Tibial nerve (tissue), 4 donors: ENCODE measurements around the gene ERF. TPM values are rescaled to one million over a fixed set of nuclear protein-coding genes. Genes with fewer than 3 reads are reported as not detected.
"Not testable (repeated sequence)": the region's sequence is repeated elsewhere in the genome, so short reads cannot be mapped to it uniquely, and the experiment has no call there.

Experiments used
- DNase-seq, 2 donors: peaks; one replicate each; pipeline ENCODE4 v3.0.0-alpha.2; 2019; ENCODE audit warnings: low spot score in 2 of 2
- H3K27ac ChIP-seq, 4 donors: fragments of 200-600 bp; sonication (generic) in 3 of 4; one replicate each; pipeline ENCODE4 v1.5.1; 2017 to 2019; ENCODE audit warnings: mild to moderate bottlenecking in 1 of 4
- H3K27me3 ChIP-seq, 2 donors: fragments of 200-600 bp; sonication (generic) in 1 of 2; one replicate each; pipeline versions ENCODE4 v1.5.1 to v1.6.0; 2017 to 2019
- H3K36me3 ChIP-seq, 3 donors: fragments of 200-600 bp; sonication (generic); one replicate each; pipeline ENCODE4 v1.5.1; 2018 to 2019
- H3K4me1 ChIP-seq, 4 donors: fragments of 200-600 bp; sonication (generic) in 3 of 4; one replicate each; pipeline ENCODE4 v1.5.1; 2017 to 2019
- H3K4me3 ChIP-seq, 4 donors: fragments of 200-600 bp; sonication (generic) in 3 of 4; one replicate each; pipeline ENCODE4 v1.5.1; 2017 to 2019; ENCODE audit warnings: mild to moderate bottlenecking in 1 of 4, moderate library complexity in 1 of 4
- H3K9me3 ChIP-seq, 4 donors: fragments of 200-600 bp; sonication (generic) in 3 of 4; one replicate each; pipeline ENCODE4 v1.5.1; 2017 to 2019
- CTCF ChIP-seq, 5 experiments: fragments of 200-600 bp in 3 of 5; fragments of 450-650 bp in 2 of 5; sonication (generic) in 3 of 5; IDR thresholded peaks; one replicate each; pipeline ENCODE4 v1.5.1; 2016 to 2019; ENCODE audit warnings: antibody characterized with exemption in 5 of 5, mild to moderate bottlenecking in 3 of 5, moderate library complexity in 2 of 5
- EP300 ChIP-seq, 2 donors: sonication (generic); formaldehyde crosslinking; IDR thresholded peaks; one replicate each; pipeline ENCODE4 v1.6.1; 2017; ENCODE audit warnings: antibody characterized with exemption in 2 of 2, mild to moderate bottlenecking in 1 of 2
- POLR2A ChIP-seq, 2 donors: fragments of 450-650 bp; IDR thresholded peaks; one replicate each; pipeline ENCODE4 v1.6.1; 2017; ENCODE audit warnings: antibody characterized with exemption in 2 of 2, mild to moderate bottlenecking in 2 of 2, moderate library complexity in 2 of 2
- WGBS, 2 donors: methylation state at CpG; one replicate each; pipeline ENCODE4 v1.1.5; 2018; 5-methylcytosine and 5-hydroxymethylcytosine counted together
- total RNA-seq, 4 donors: library from RNA; depleted of rRNA; stranded (reverse); fragments of >200 nt; gene quantifications; one replicate each; pipeline ENCODE4 v1.1.0, GENCODE V29; 2016

ERF gene
- total RNA-seq, 4 donors from 2014 or later = 30.4 to 42.6 (median 35.1) TPM

GRCh38 chr19:42267644-42268141 lies 12.8 kb upstream of the ERF start:
- H3K36me3 ChIP-seq = peaks cover 0 to 13% (median 0%) of the 10 kb centered on the region in 3 donors
- peaks cover 0 to 39% (median 28%) of the 10 kb centered on the region in 4 donors for H3K4me1 ChIP-seq
- H3K27ac ChIP-seq = peak overlapping the region; percentile 99 to 100 (median 99)
- H3K9me3 ChIP-seq = no peaks in the 10 kb centered on the region
- peak overlapping the region; percentile 66 to 85 (median 70) for H3K4me3 ChIP-seq
- no peak for DNase-seq
- TF ChIP-seq CTCF (IDR thresholded peaks at IDR 0.05) (no peak), EP300 (IDR thresholded peaks at IDR 0.05) (no peak), POLR2A (IDR thresholded peaks at IDR 0.05) (no peak)
- WGBS, 2 donors = 8 to 11% methylated on average over 11 to 13 of the region's 13 CpGs
- H3K27me3 ChIP-seq = no peaks in the 10 kb centered on the region

GRCh38 chr19:42266928-42267603 lies 12.1 kb upstream of the ERF start:
- Histone ChIP-seq H3K27ac (peak overlapping the region in 3 of 4 donors; percentile 99 to 100 (median 99)), H3K4me1 (peaks cover 0 to 33% (median 26%) of the 10 kb centered on the region in 4 donors)
- H3K9me3 ChIP-seq, H3K27me3 ChIP-seq, H3K36me3 ChIP-seq, H3K4me3 ChIP-seq, DNase-seq: not testable (repeated sequence)
- 88 to 90% methylated on average over 25 of the region's 25 CpGs for WGBS, 2 donors

- H3K36me3 ChIP-seq, H3K27ac ChIP-seq, H3K4me3 ChIP-seq, DNase-seq, H3K9me3 ChIP-seq, H3K27me3 ChIP-seq: not testable (repeated sequence)
- H3K4me1 ChIP-seq = peaks cover 0 to 24% (median 18%) of the 10 kb centered on the region in 4 donors
- WGBS, 2 donors = 89 to 90% methylated on average over 4 of the region's 4 CpGs
Measured at GRCh38 chr19:42266105-42266504, 11.2 kb upstream of the ERF start.

- WGBS, 2 donors = 89 to 96% methylated on average over 3 of the region's 3 CpGs
Measured at GRCh38 chr19:42261763-42262162, 6.8 kb upstream of the ERF start.

GRCh38 chr19:42257842-42258241 lies 2.9 kb upstream of the ERF start:
- not testable (repeated sequence) for H3K9me3 ChIP-seq, H3K36me3 ChIP-seq, H3K27me3 ChIP-seq, H3K4me3 ChIP-seq, H3K27ac ChIP-seq, DNase-seq
- peaks cover 0 to 20% (median 5%) of the 10 kb centered on the region in 4 donors for H3K4me1 ChIP-seq
- WGBS, 2 donors = 81 to 88% methylated on average over 3 of the region's 3 CpGs

More at GRCh38 chr19:42261763-42262162, 6.8 kb upstream of the ERF start:
- H3K36me3 ChIP-seq = no peaks in the 10 kb centered on the region
- no peaks in the 10 kb centered on the region for H3K27me3 ChIP-seq
- TF ChIP-seq POLR2A (IDR thresholded peaks at IDR 0.05) = no peak
- H3K4me3 ChIP-seq = no peak overlapping the region
- H3K4me1 ChIP-seq = peaks cover 0 to 4% (median under 1%) of the 10 kb centered on the region in 4 donors
- no peaks in the 10 kb centered on the region for H3K9me3 ChIP-seq
- no peak overlapping the region for H3K27ac ChIP-seq
- no peak for DNase-seq

GRCh38 chr19:42255766-42256745 lies 1.1 kb upstream of the ERF start:
- no peak for DNase-seq
- peak in 1 of 2 donors; percentile 32 for TF ChIP-seq EP300 (IDR thresholded peaks at IDR 0.05)
- TF ChIP-seq CTCF (IDR thresholded peaks at IDR 0.05) = peak in 1 of 5 experiments; percentile 12
- no peak for TF ChIP-seq POLR2A (IDR thresholded peaks at IDR 0.05)

More at GRCh38 chr19:42255766-42256745, 1.1 kb upstream of the ERF start:
- H3K9me3 ChIP-seq = no peaks in the 10 kb centered on the region
- no peaks in the 10 kb centered on the region for H3K36me3 ChIP-seq
- no peaks in the 10 kb centered on the region for H3K27me3 ChIP-seq
- WGBS, 2 donors = 3 to 4% methylated on average over 27 to 37 of the region's 38 CpGs
- H3K27ac ChIP-seq = peak overlapping the region; percentile 98 to 100 (median 100)
- peak overlapping the region; percentile 88 to 99 (median 96) for H3K4me3 ChIP-seq
- peaks cover 0 to 38% (median 21%) of the 10 kb centered on the region in 4 donors for H3K4me1 ChIP-seq
